GM12878 (cell line): Measurements from ENCODE around the gene PLP1. TPM values are rescaled to one million over a fixed set of nuclear protein-coding genes. Genes with fewer than 3 reads are reported as not detected.

Experiments
- ATAC-seq: fragments of 200-7000 bp; cut with Tn5 transposase; 3 replicates; pipeline ENCODE4 v1.9.1; 2020; ENCODE audit warnings: mild to moderate bottlenecking, moderate library complexity
- BruUV-seq: library from RNA; stranded (reverse); fragments of 400-500 nt; replicated peaks from 2 replicates; lab custom pipeline; 2021; lab: Mats Ljungman, UMichigan
- CTCF ChIA-PET: fragments of 300-600 bp; sonication (Branson Sonifier 250); formaldehyde crosslinking; extraction: SDS; loops from one replicate; lab custom pipeline; 2021; ENCODE audit warnings: inconsistent platforms; lab: Yijun Ruan, JAX
- POLR2A ChIA-PET: fragments of 350-600 bp; formaldehyde crosslinking; extraction: SDS; loops from one replicate; lab custom pipeline; 2021; ENCODE audit warnings: inconsistent platforms; lab: Charles Lee
- RAD21 ChIA-PET: fragments of 300-600 bp; sonication (Branson Sonifier 250); formaldehyde crosslinking; loops from one replicate; lab custom pipeline; 2023; ENCODE audit warnings: antibody characterized with exemption; ENCODE audit not compliant: unreplicated experiment; lab: Charles Lee
- SMC1A ChIA-PET: fragments of 300-600 bp; sonication (Branson Sonifier 250); formaldehyde crosslinking; loops from one replicate; lab custom pipeline; 2023; ENCODE audit not compliant: unreplicated experiment, uncharacterized antibody; lab: Charles Lee
- DNase-seq: peaks from one replicate; pipeline ENCODE4 v3.0.0-alpha.2; 2011; ENCODE audit warnings: low read depth, low spot score
- FAIRE-seq: peaks from 3 replicates; lab custom pipeline; 2011; peaks lifted over from hg19 to GRCh38; lab: Jason Lieb, UNC
- H2AFZ ChIP-seq: 2 replicates; pipeline ENCODE4 v1.6.0; 2011; ENCODE audit warnings: low read depth, low read length, control low read depth; ENCODE audit not compliant: control insufficient read depth
- H3K27ac ChIP-seq: 2 replicates; pipeline ENCODE4 v1.5.1; 2011; ENCODE audit warnings: control low read depth; ENCODE audit not compliant: control insufficient read depth, insufficient read depth
- H3K27me3 ChIP-seq, 2 experiments: replicated peaks in 1 of 2; 2 replicates each; pipeline versions ENCODE4 v1.6.0 to v1.6.1; 2011; ENCODE audit warnings: low read length in 1 of 2; ENCODE audit not compliant: control insufficient read depth in 2 of 2, insufficient read depth in 2 of 2
- H3K36me3 ChIP-seq, 2 experiments: 2 replicates each; pipeline ENCODE4 v1.5.1; 2011; ENCODE audit warnings: low read length in 1 of 2; ENCODE audit not compliant: control insufficient read depth in 2 of 2, insufficient read depth in 2 of 2
- H3K4me1 ChIP-seq: 2 replicates; pipeline ENCODE4 v1.6.1; 2011; ENCODE audit warnings: mild to moderate bottlenecking, low read length, moderate library complexity, mixed read lengths; ENCODE audit not compliant: control insufficient read depth, insufficient read depth
- H3K4me2 ChIP-seq: 2 replicates; pipeline ENCODE4 v1.6.0; 2011; ENCODE audit warnings: control low read depth; ENCODE audit not compliant: control insufficient read depth, insufficient read depth
- H3K4me3 ChIP-seq: fragments of 200-600 bp; sonication (generic); 2 replicates; pipeline ENCODE4 v1.5.1; 2016
- H3K79me2 ChIP-seq: 2 replicates; pipeline ENCODE4 v1.6.0; 2011; ENCODE audit warnings: low read length; ENCODE audit not compliant: control insufficient read depth, insufficient read depth
- H3K9ac ChIP-seq: 2 replicates; pipeline ENCODE4 v1.8.0; 2011; ENCODE audit warnings: low read length, control low read depth, mixed read lengths; ENCODE audit not compliant: control insufficient read depth, insufficient read depth
- H3K9me3 ChIP-seq: replicated peaks from 3 replicates; pipeline ENCODE4 v1.5.1; 2011; ENCODE audit warnings: mild to moderate bottlenecking, low read length; ENCODE audit not compliant: control insufficient read depth, insufficient read depth
- H4K20me1 ChIP-seq: 2 replicates; pipeline ENCODE4 v1.6.0; 2011; ENCODE audit not compliant: control insufficient read depth, insufficient read depth
- BCL11A ChIP-seq: IDR thresholded peaks from 2 replicates; pipeline ENCODE4 v1.6.1; 2011; ENCODE audit warnings: low read depth, low read length
- CREB1 ChIP-seq: IDR thresholded peaks from 2 replicates; pipeline ENCODE4 v1.6.1; 2012; ENCODE audit warnings: low read depth, mild to moderate bottlenecking, inconsistent platforms
- CTCF ChIP-seq, 3 experiments: IDR thresholded peaks in 2 of 3; conservative IDR thresholded peaks in 1 of 3; 2 replicates each; pipeline ENCODE4 v1.5.1; 2011; ENCODE audit warnings: low read depth in 3 of 3, low read length in 3 of 3, mild to moderate bottlenecking in 3 of 3, control low read depth in 2 of 3, moderate library complexity in 2 of 3, inconsistent platforms in 1 of 3, mixed read lengths in 1 of 3; ENCODE audit not compliant: control insufficient read depth in 2 of 3, insufficient read depth in 1 of 3; ENCODE audit errors: extremely low read depth in 1 of 3
- FOXM1 ChIP-seq: IDR thresholded peaks from 2 replicates; pipeline ENCODE4 v1.6.1; 2012; ENCODE audit warnings: low read depth, mild to moderate bottlenecking, inconsistent platforms, low read length, moderate library complexity
- JUND ChIP-seq: IDR thresholded peaks from 2 replicates; pipeline ENCODE4 v1.6.1; 2012; ENCODE audit warnings: low read depth, mild to moderate bottlenecking, low read length, improper control_type of control experiment, moderate library complexity
- KAT2A ChIP-seq: conservative IDR thresholded peaks from 2 replicates; pipeline ENCODE4 v1.6.1; 2011; ENCODE audit warnings: low read depth, low read length; ENCODE audit not compliant: control insufficient read depth
- MEF2A ChIP-seq: IDR thresholded peaks from 2 replicates; pipeline ENCODE4 v1.6.1; 2011; ENCODE audit warnings: low read depth, mild to moderate bottlenecking, low read length, moderate library complexity; ENCODE audit not compliant: insufficient read depth
- NBN ChIP-seq: fragments of 450-650 bp; IDR thresholded peaks from 2 replicates; pipeline ENCODE4 v1.6.1; 2016
- NKRF ChIP-seq: fragments of 450-650 bp; conservative IDR thresholded peaks from 2 replicates; pipeline ENCODE4 v1.6.1; 2017; ENCODE audit warnings: mild to moderate bottlenecking, moderate library complexity
- PAX8 ChIP-seq: fragments of 450-650 bp; IDR thresholded peaks from 2 replicates; pipeline ENCODE4 v1.6.1; 2017; ENCODE audit warnings: mild to moderate bottlenecking, moderate library complexity
- POLR2A ChIP-seq: IDR thresholded peaks from 2 replicates; pipeline ENCODE4 v1.6.1; 2011; ENCODE audit warnings: low read depth, mild to moderate bottlenecking, low read length
- POU2F2 ChIP-seq: IDR thresholded peaks from 3 replicates; pipeline ENCODE4 v1.6.1; 2011; ENCODE audit warnings: low read depth, mild to moderate bottlenecking, low read length, borderline replicate concordance
- SMAD5 ChIP-seq: IDR thresholded peaks from 2 replicates; pipeline ENCODE4 v1.6.1; 2016; ENCODE audit warnings: antibody characterized with exemption, low read depth
- STAT3 ChIP-seq: IDR thresholded peaks from 2 replicates; pipeline ENCODE4 v1.6.1; 2011; ENCODE audit warnings: low read depth, low read length, improper control_type of control experiment
- SUPT20H ChIP-seq: IDR thresholded peaks from 2 replicates; pipeline ENCODE4 v1.6.1; 2011; ENCODE audit warnings: low read depth, mild to moderate bottlenecking, low read length, moderate library complexity, borderline replicate concordance; ENCODE audit not compliant: control insufficient read depth
- TCF12 ChIP-seq: IDR thresholded peaks from 2 replicates; pipeline ENCODE4 v1.6.1; 2011; ENCODE audit warnings: low read depth, mild to moderate bottlenecking, low read length
- WRNIP1 ChIP-seq: IDR thresholded peaks from 2 replicates; pipeline ENCODE4 v1.6.1; 2011; ENCODE audit warnings: low read depth, low read length, improper control_type of control experiment, borderline replicate concordance
- ZBED1 ChIP-seq: IDR thresholded peaks from 2 replicates; pipeline ENCODE4 v1.6.1; 2016; ENCODE audit warnings: borderline replicate concordance
- ZNF217 ChIP-seq: fragments of 450-650 bp; IDR thresholded peaks from 2 replicates; pipeline ENCODE4 v1.6.1; 2017; ENCODE audit warnings: antibody characterized with exemption, mild to moderate bottlenecking
- ZNF24 ChIP-seq: fragments of 450-650 bp; IDR thresholded peaks from 2 replicates; pipeline ENCODE4 v1.6.1; 2017; ENCODE audit warnings: antibody characterized with exemption, mild to moderate bottlenecking
- WGBS: methylation state at CpG from one replicate; pipeline ENCODE4 v1.1.6; 2016; ENCODE audit warnings: low lambda C conversion rate; ENCODE audit not compliant: insufficient replicate concordance, insufficient coverage; ENCODE audit errors: missing lambda C conversion rate; 5-methylcytosine and 5-hydroxymethylcytosine counted together
- in situ Hi-C: fragments of 300-500 bp; cut with MboI; formaldehyde crosslinking; loops from 9 replicates; pipeline ENCODE4 v1.14.3; 2018; ENCODE audit warnings: mixed read lengths
- intact Hi-C: fragments of 100-400 bp; cut with micrococcal nuclease; formaldehyde crosslinking; loops from one replicate; pipeline ENCODE4 v1.14.2; 2022; ENCODE audit not compliant: unreplicated experiment
- polyA plus RNA-seq, 11 experiments: library from polyadenylated mRNA; depleted of rRNA in 4 of 11; unstranded in 6 of 11; stranded (reverse) in 5 of 11; fragments of >200 nt; fragmentation: Nextera tagmentation in 4 of 11; fragmentation: Illumina TruSeq in 1 of 11; extraction: Ambion mirVana in 4 of 11; extraction: Trizol in 1 of 11; gene quantifications; 1 replicate in 1 of 11; 2 replicates in 10 of 11; pipeline versions ENCODE4 v1.2.1 to v1.2.3, GENCODE V29; 2011 to 2016; ENCODE audit warnings: inconsistent platforms in 2 of 11, missing spikeins in 2 of 11, low read depth in 1 of 11
- total RNA-seq, 4 experiments: library from RNA; depleted of rRNA in 3 of 4; stranded (reverse); fragments of >200 nt in 3 of 4; fragmentation: Illumina TruSeq in 1 of 4; extraction: Trizol in 1 of 4; gene quantifications; 2 replicates each; pipeline versions ENCODE4 v1.2.1 to v1.2.3, GENCODE V29; 2013 to 2021

Gene PLP1
- total and polyA plus RNA-seq, 10 of the 15 experiments (the other 5 are each of a cell fraction or from before 2014, with no cell fraction given): not detected

- no peak overlapping the region for H3K27ac ChIP-seq
- FAIRE-seq (no peak), ATAC-seq (no peak), DNase-seq (no peak)
- no peak overlapping the region for H3K4me3 ChIP-seq
- intact Hi-C loops (no loop called here), in situ Hi-C loops (no loop called here)
- POLR2A ChIA-PET: no interaction called here
- SMC1A ChIA-PET: interaction anchor here (1.1 to 1.4 kb wide), 2 partner anchors 8 to 53 kb away, joined by 3 to 4 read pairs; no protein-coding TSS in a partner anchor
- TF ChIP-seq TCF12: no peak
- no peak for TF ChIP-seq WRNIP1
- TF ChIP-seq BCL11A: no peak
- no peak for TF ChIP-seq ZBED1
- no peak for TF ChIP-seq POLR2A
- TF ChIP-seq ZNF217: no peak
- no peak for TF ChIP-seq ZNF24
- TF ChIP-seq POU2F2: no peak
- no peak for TF ChIP-seq KAT2A
- no peak for TF ChIP-seq SMAD5
- TF ChIP-seq STAT3: no peak
- no peak for TF ChIP-seq NBN
- TF ChIP-seq PAX8: no peak
- TF ChIP-seq CREB1: no peak
- no peak for TF ChIP-seq CTCF (IDR thresholded peaks at IDR 0.05 in 2 of 3, conservative IDR thresholded peaks at IDR 0.05 in 1 of 3; ENCODE audit: control insufficient read depth in 2 of 3, extremely low read depth in 1 of 3, insufficient read depth in 1 of 3, low read depth in 3 of 3, low read length in 3 of 3)
- TF ChIP-seq MEF2A: no peak
- TF ChIP-seq SUPT20H: no peak
- TF ChIP-seq JUND: no peak
- TF ChIP-seq FOXM1: no peak
- no peak for TF ChIP-seq NKRF
- no peak overlapping the region for H2AFZ ChIP-seq
- CTCF ChIA-PET: interaction anchor here (0.6 to 1.7 kb wide), 3 partner anchors 18 to 1222 kb away, joined by 3 to 7 read pairs (median 4); partner anchors contain the start of gene TMEM31
- 27% methylated on average over 8 of the region's 8 CpGs for WGBS
- H4K20me1 ChIP-seq: no peaks in the 10 kb centered on the region
- no TSS peak for BruUV-seq
- H3K4me1 ChIP-seq: no peaks in the 10 kb centered on the region
- no peak overlapping the region for H3K9ac ChIP-seq
- no peaks in the 10 kb centered on the region for H3K79me2 ChIP-seq
- H3K27me3 ChIP-seq: no peaks in the 10 kb centered on the region; a peak in 2 of 4 replicates
- RAD21 ChIA-PET: no interaction called here
- H3K9me3 ChIP-seq: no peaks in the 10 kb centered on the region
- no peak overlapping the region for H3K4me2 ChIP-seq
- H3K36me3 ChIP-seq: no peaks in the 10 kb centered on the region
Observed at GRCh38 chrX:103730796-103731493, 45.7 kb upstream of the PLP1 start.
